Activated CD4-positive, alpha-beta memory T cell treated with anti-CD3 and anti-CD28 coated beads for 36 hours (primary cell): ENCODE measurements around the gene GAB2. TPM values are rescaled to one million over a fixed set of nuclear protein-coding genes. Genes with fewer than 3 reads are reported as not detected.
A peak's percentile ranks its signal among the peaks of the same experiment; 100 is the strongest.

ENCODE experiments used
- CTCF ChIA-PET: fragments of 350-600 bp; sonication (Branson Sonifier 250); formaldehyde crosslinking; loops from one replicate; lab custom pipeline; 2021; ENCODE audit warnings: antibody characterized with exemption, inconsistent platforms; lab: Charles Lee
- POLR2A ChIA-PET: fragments of 350-600 bp; sonication (Branson Sonifier 250); formaldehyde crosslinking; loops from one replicate; lab custom pipeline; 2021; ENCODE audit warnings: antibody characterized with exemption; lab: Charles Lee
- DNase-seq: peaks from one replicate; pipeline ENCODE4 v3.0.0-alpha.2; 2020
- H3K27ac Mint-ChIP-seq: one replicate; pipeline ENCODE4 v1.8.0; 2021; ENCODE audit warnings: mixed read lengths
- H3K27me3 Mint-ChIP-seq: one replicate; pipeline ENCODE4 v1.8.0; 2021; ENCODE audit warnings: mixed read lengths
- H3K36me3 Mint-ChIP-seq: one replicate; pipeline ENCODE4 v1.8.0; 2021; ENCODE audit warnings: mixed read lengths
- H3K4me1 Mint-ChIP-seq: one replicate; pipeline ENCODE4 v1.8.0; 2021; ENCODE audit warnings: low read depth, mixed read lengths
- H3K4me3 Mint-ChIP-seq: one replicate; pipeline ENCODE4 v1.8.0; 2021; ENCODE audit warnings: mild to moderate bottlenecking, mixed read lengths
- H3K9me3 Mint-ChIP-seq: one replicate; pipeline ENCODE4 v1.8.0; 2021; ENCODE audit warnings: mixed read lengths
- intact Hi-C: fragments of 100-400 bp; cut with micrococcal nuclease; formaldehyde crosslinking; loops from one replicate; pipeline ENCODE4 v1.15.1; 2023
- total RNA-seq, 2 experiments: library from RNA; stranded (reverse); gene quantifications; one replicate each; pipeline ENCODE4 v1.2.3, GENCODE V29; 2021

The GAB2 gene
- total RNA-seq, 2 experiments from 2014 or later, result 8.9 to 11.1 TPM

- ChIA-PET POLR2A (no interaction called here), CTCF (interaction anchor here (1.2 kb wide), 1 partner anchor 166 kb away, joined by 4 read pairs; no protein-coding TSS in a partner anchor)
- Mint-ChIP-seq H3K27me3 (no peaks in the 10 kb centered on the region), H3K4me3 (no peak overlapping the region), H3K27ac (no peak overlapping the region), H3K9me3 (no peaks in the 10 kb centered on the region), H3K36me3 (no peaks in the 10 kb centered on the region), H3K4me1 (no peaks in the 10 kb centered on the region)
- intact Hi-C loops, result no loop called here
- no peak for DNase-seq
These were observed 18.9 kb downstream of the GAB2 start for GRCh38 chr11:78398715-78399114.

- Mint-ChIP-seq H3K27me3 (no peaks in the 10 kb centered on the region), H3K36me3 (no peaks in the 10 kb centered on the region), H3K27ac (no peak overlapping the region), H3K4me3 (no peak overlapping the region), H3K9me3 (no peaks in the 10 kb centered on the region), H3K4me1 (peaks cover 5% of the 10 kb centered on the region)
- intact Hi-C loops, result loop anchor here (1.0 kb wide), 1 partner anchor 169 kb away; no protein-coding TSS in a partner anchor
- ChIA-PET CTCF (interaction anchor here (1.0 to 1.2 kb wide), 2 partner anchors 58 to 168 kb away, joined by 3 read pairs; no protein-coding TSS in a partner anchor), POLR2A (no interaction called here)
- no peak for DNase-seq
These were observed 20.2 kb downstream of the GAB2 start for GRCh38 chr11:78397398-78397797.

GRCh38 chr11:78395597-78395996, 22.0 kb downstream of the GAB2 start:
- Mint-ChIP-seq H3K27ac (no peak overlapping the region), H3K27me3 (no peaks in the 10 kb centered on the region), H3K4me3 (no peak overlapping the region), H3K36me3 (no peaks in the 10 kb centered on the region), H3K4me1 (peaks cover 5% of the 10 kb centered on the region), H3K9me3 (no peaks in the 10 kb centered on the region)
- DNase-seq, result no peak
- intact Hi-C loops, result no loop called here
- ChIA-PET POLR2A (no interaction called here), CTCF (interaction anchor here (0.8 kb wide), 1 partner anchor 141 kb away, joined by 3 read pairs; no protein-coding TSS in a partner anchor)

GRCh38 chr11:78392854-78393253, 24.8 kb downstream of the GAB2 start:
- Mint-ChIP-seq H3K36me3 (no peaks in the 10 kb centered on the region), H3K9me3 (no peaks in the 10 kb centered on the region), H3K27me3 (no peaks in the 10 kb centered on the region), H3K4me1 (peaks cover 5% of the 10 kb centered on the region), H3K27ac (no peak overlapping the region), H3K4me3 (no peak overlapping the region)
- CTCF ChIA-PET, result interaction anchor here (1.4 kb wide), 1 partner anchor 172 kb away, joined by 4 read pairs; no protein-coding TSS in a partner anchor
- intact Hi-C loops, result no loop called here
- POLR2A ChIA-PET, result no interaction called here
- no peak for DNase-seq

GRCh38 chr11:78391424-78391823, 26.2 kb downstream of the GAB2 start:
- Mint-ChIP-seq H3K36me3 (no peaks in the 10 kb centered on the region), H3K9me3 (peaks cover under 1% of the 10 kb centered on the region), H3K4me3 (no peak overlapping the region), H3K27ac (no peak overlapping the region), H3K27me3 (no peaks in the 10 kb centered on the region), H3K4me1 (peaks cover 5% of the 10 kb centered on the region)
- peak; percentile 17 for DNase-seq
- POLR2A ChIA-PET, result no interaction called here
- intact Hi-C loops, result no loop called here
- CTCF ChIA-PET, result no interaction called here

GRCh38 chr11:78390809-78391208, 26.8 kb downstream of the GAB2 start:
- POLR2A ChIA-PET, result no interaction called here
- intact Hi-C loops, result no loop called here

GRCh38 chr11:78386215-78386941, 31.2 kb downstream of the GAB2 start:
- Mint-ChIP-seq H3K27ac (no peak overlapping the region), H3K9me3 (peaks cover 22% of the 10 kb centered on the region), H3K27me3 (no peaks in the 10 kb centered on the region), H3K4me3 (no peak overlapping the region), H3K36me3 (peaks cover 13% of the 10 kb centered on the region), H3K4me1 (no peaks in the 10 kb centered on the region)
- ChIA-PET CTCF (no interaction called here), POLR2A (no interaction called here)
- DNase-seq, result no peak
- intact Hi-C loops, result no loop called here

More at GRCh38 chr11:78390809-78391208, 26.8 kb downstream of the GAB2 start:
- no peaks in the 10 kb centered on the region for H3K27me3 Mint-ChIP-seq
- H3K36me3 Mint-ChIP-seq, result no peaks in the 10 kb centered on the region
- H3K4me1 Mint-ChIP-seq, result peaks cover 5% of the 10 kb centered on the region
- H3K27ac Mint-ChIP-seq, result no peak overlapping the region
- H3K4me3 Mint-ChIP-seq, result no peak overlapping the region
- CTCF ChIA-PET, result no interaction called here
- no peak for DNase-seq
- H3K9me3 Mint-ChIP-seq, result peaks cover 6% of the 10 kb centered on the region

GRCh38 chr11:78385205-78385604, 32.4 kb downstream of the GAB2 start:
- intact Hi-C loops, result no loop called here
- DNase-seq, result no peak
- ChIA-PET CTCF (no interaction called here), POLR2A (no interaction called here)
- Mint-ChIP-seq H3K27ac (no peak overlapping the region), H3K4me3 (no peak overlapping the region), H3K9me3 (peaks cover 22% of the 10 kb centered on the region), H3K27me3 (no peaks in the 10 kb centered on the region), H3K4me1 (no peaks in the 10 kb centered on the region), H3K36me3 (peaks cover 13% of the 10 kb centered on the region)

- Mint-ChIP-seq H3K36me3 (peaks cover 13% of the 10 kb centered on the region), H3K27me3 (no peaks in the 10 kb centered on the region), H3K27ac (no peak overlapping the region), H3K4me3 (no peak overlapping the region), H3K9me3 (peaks cover 22% of the 10 kb centered on the region), H3K4me1 (no peaks in the 10 kb centered on the region)
- ChIA-PET CTCF (no interaction called here), POLR2A (no interaction called here)
- DNase-seq, result no peak
- intact Hi-C loops, result no loop called here
These were observed 33.4 kb downstream of the GAB2 start for GRCh38 chr11:78384231-78384630.

GRCh38 chr11:78381865-78382264, 35.8 kb downstream of the GAB2 start:
- ChIA-PET CTCF (no interaction called here), POLR2A (no interaction called here)
- intact Hi-C loops, result no loop called here
- Mint-ChIP-seq H3K36me3 (peaks cover 16% of the 10 kb centered on the region), H3K27me3 (no peaks in the 10 kb centered on the region), H3K27ac (no peak overlapping the region), H3K9me3 (peaks cover 22% of the 10 kb centered on the region), H3K4me3 (no peak overlapping the region), H3K4me1 (no peaks in the 10 kb centered on the region)
- no peak for DNase-seq

- POLR2A ChIA-PET, result no interaction called here
- Mint-ChIP-seq H3K36me3 (peaks cover 18% of the 10 kb centered on the region), H3K4me3 (no peak overlapping the region)
These were observed 37.0 kb downstream of the GAB2 start for GRCh38 chr11:78380615-78381051.

GRCh38 chr11:78379039-78379670, 38.5 kb downstream of the GAB2 start:
- POLR2A ChIA-PET, result no interaction called here

More at GRCh38 chr11:78380615-78381051, 37.0 kb downstream of the GAB2 start:
- no peaks in the 10 kb centered on the region for H3K27me3 Mint-ChIP-seq
- no peaks in the 10 kb centered on the region for H3K4me1 Mint-ChIP-seq
- peaks cover 15% of the 10 kb centered on the region for H3K9me3 Mint-ChIP-seq
- intact Hi-C loops, result no loop called here
- no peak for DNase-seq
- CTCF ChIA-PET, result interaction anchor here (0.6 to 0.7 kb wide), 2 partner anchors 26 to 50 kb away, joined by 3 read pairs; no protein-coding TSS in a partner anchor
- no peak overlapping the region for H3K27ac Mint-ChIP-seq

More at GRCh38 chr11:78379039-78379670, 38.5 kb downstream of the GAB2 start:
- no peaks in the 10 kb centered on the region for H3K4me1 Mint-ChIP-seq
- H3K27ac Mint-ChIP-seq, result no peak overlapping the region
- intact Hi-C loops, result loop anchor here (1.0 kb wide), 1 partner anchor 40 kb away; no protein-coding TSS in a partner anchor
- no peak overlapping the region for H3K4me3 Mint-ChIP-seq
- peaks cover 6% of the 10 kb centered on the region for H3K36me3 Mint-ChIP-seq
- H3K27me3 Mint-ChIP-seq, result no peaks in the 10 kb centered on the region
- H3K9me3 Mint-ChIP-seq, result peaks cover under 1% of the 10 kb centered on the region
- DNase-seq, result no peak
- CTCF ChIA-PET, result no interaction called here
